Uterus (tissue), 2 donors: ENCODE measurements around the gene CPEB1.

Source experiments
- CTCF ChIP-seq, 4 experiments: fragments of 200-600 bp in 2 of 4; fragments of 450-650 bp in 2 of 4; sonication (generic) in 2 of 4; IDR thresholded peaks; one replicate each; pipeline ENCODE4 v1.5.1; 2016 to 2019; ENCODE audit warnings: antibody characterized with exemption in 4 of 4, mild to moderate bottlenecking in 2 of 4, moderate library complexity in 1 of 4
- POLR2A ChIP-seq, 2 donors: fragments of 450-650 bp; IDR thresholded peaks; one replicate each; pipeline ENCODE4 v1.6.1; 2016; ENCODE audit warnings: antibody characterized with exemption in 2 of 2, mild to moderate bottlenecking in 1 of 2, moderate library complexity in 1 of 2

- TF ChIP-seq CTCF (IDR thresholded peaks at IDR 0.05) (no peak), POLR2A (IDR thresholded peaks at IDR 0.05) (no peak)
These were observed 3.2 kb downstream of the CPEB1 start for GRCh38 chr15:82643992-82644391.
